Measurements from ENCODE around the gene RPS17.
"Not testable (repeated sequence)": the region's sequence is repeated elsewhere in the genome, so short reads cannot be mapped to it uniquely, and the experiment has no call there.

RPS17 gene

GRCh38 chr15:82505842-82506241 is 34.4 kb downstream of the RPS17 start:
- DNase-seq = not testable (repeated sequence)

- DNase-seq = not testable (repeated sequence)
Observed at GRCh38 chr15:82504074-82504473, 36.2 kb downstream of the RPS17 start.

- not testable (repeated sequence) for DNase-seq
Observed at GRCh38 chr15:82502700-82503339, 37.4 kb downstream of the RPS17 start.

- not testable (repeated sequence) for DNase-seq
Observed at GRCh38 chr15:82500772-82501171, 39.5 kb downstream of the RPS17 start.

- DNase-seq = not testable (repeated sequence)
Observed at GRCh38 chr15:82497978-82498377, 42.3 kb downstream of the RPS17 start.

- not testable (repeated sequence) for DNase-seq
Observed at GRCh38 chr15:82488250-82488649, 52.0 kb downstream of the RPS17 start.

GRCh38 chr15:82487045-82487444 is 53.2 kb downstream of the RPS17 start:
- DNase-seq = not testable (repeated sequence)
